RWPE2 (cell line): ENCODE results near the gene MACROH2A2.

ENCODE experiments used
- ATAC-seq: fragments of 200-7000 bp; cut with Tn5 transposase; 3 replicates; pipeline ENCODE4 v1.9.1; 2021; ENCODE audit warnings: low read depth
- DNase-seq: peaks from one replicate; pipeline ENCODE4 v3.0.0-alpha.2; 2020; ENCODE audit warnings: low spot score
- H3K27ac ChIP-seq: fragments of 450-650 bp; 2 replicates; pipeline ENCODE4 v1.5.1; 2017; ENCODE audit warnings: mild to moderate bottlenecking; ENCODE audit not compliant: poor library complexity, severe bottlenecking
- H3K27me3 ChIP-seq: fragments of 250-450 bp; sonication (Bioruptor Pico); 2 replicates; pipeline ENCODE4 v1.5.1; 2021; ENCODE audit warnings: mild to moderate bottlenecking, moderate library complexity; ENCODE audit not compliant: insufficient read depth, poor library complexity, severe bottlenecking
- H3K36me3 ChIP-seq: fragments of 250-450 bp; sonication (Bioruptor Pico); 2 replicates; pipeline ENCODE4 v1.5.1; 2020; ENCODE audit warnings: low read depth, mild to moderate bottlenecking, moderate library complexity
- H3K4me1 ChIP-seq: fragments of 250-450 bp; sonication (Bioruptor Pico); 2 replicates; pipeline ENCODE4 v1.5.1; 2021; ENCODE audit warnings: mild to moderate bottlenecking, moderate library complexity; ENCODE audit not compliant: insufficient read depth, poor library complexity, severe bottlenecking
- H3K4me3 ChIP-seq: fragments of 250-450 bp; sonication (Bioruptor Pico); 2 replicates; pipeline ENCODE4 v1.5.1; 2021; ENCODE audit warnings: mild to moderate bottlenecking, moderate library complexity; ENCODE audit not compliant: severe bottlenecking
- H3K9me3 ChIP-seq: fragments of 250-450 bp; sonication (Bioruptor Pico); 2 replicates; pipeline ENCODE4 v1.5.1; 2021; ENCODE audit warnings: mild to moderate bottlenecking, moderate library complexity; ENCODE audit not compliant: severe bottlenecking
- TF ChIP-seq, protein P1 (sequence below): fragments of 450-650 bp; IDR thresholded peaks from one replicate; pipeline ENCODE4 v1.5.1; 2017; ENCODE audit warnings: mild to moderate bottlenecking, moderate library complexity; ENCODE audit not compliant: poor library complexity, severe bottlenecking

Gene MACROH2A2

DNA sequence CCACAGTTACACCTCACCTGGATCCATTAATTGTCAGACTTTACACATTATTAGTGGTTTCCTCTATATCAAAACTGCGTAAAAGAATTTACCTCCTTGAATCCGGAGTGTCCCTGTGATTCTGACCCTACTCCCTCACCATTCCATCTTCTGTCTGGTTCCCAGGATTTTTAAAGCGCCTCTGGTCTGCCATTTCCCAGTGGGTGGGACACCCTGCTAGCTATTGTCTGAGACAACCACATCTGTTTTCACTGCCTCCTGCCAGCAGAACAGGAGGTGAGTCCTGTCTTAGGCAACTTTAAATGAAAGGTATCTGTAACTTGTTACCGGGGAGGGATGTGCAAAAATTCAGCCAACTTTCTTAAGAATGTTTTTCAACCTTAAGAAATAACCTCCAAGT lies 2.3 kb downstream of the MACROH2A2 start:
- H3K27me3 ChIP-seq = no peaks in the 10 kb centered on the region
- ATAC-seq (no peak), DNase-seq (no peak)
- H3K4me1 ChIP-seq = peaks cover 6% of the 10 kb centered on the region
- TF ChIP-seq, protein P1, sequence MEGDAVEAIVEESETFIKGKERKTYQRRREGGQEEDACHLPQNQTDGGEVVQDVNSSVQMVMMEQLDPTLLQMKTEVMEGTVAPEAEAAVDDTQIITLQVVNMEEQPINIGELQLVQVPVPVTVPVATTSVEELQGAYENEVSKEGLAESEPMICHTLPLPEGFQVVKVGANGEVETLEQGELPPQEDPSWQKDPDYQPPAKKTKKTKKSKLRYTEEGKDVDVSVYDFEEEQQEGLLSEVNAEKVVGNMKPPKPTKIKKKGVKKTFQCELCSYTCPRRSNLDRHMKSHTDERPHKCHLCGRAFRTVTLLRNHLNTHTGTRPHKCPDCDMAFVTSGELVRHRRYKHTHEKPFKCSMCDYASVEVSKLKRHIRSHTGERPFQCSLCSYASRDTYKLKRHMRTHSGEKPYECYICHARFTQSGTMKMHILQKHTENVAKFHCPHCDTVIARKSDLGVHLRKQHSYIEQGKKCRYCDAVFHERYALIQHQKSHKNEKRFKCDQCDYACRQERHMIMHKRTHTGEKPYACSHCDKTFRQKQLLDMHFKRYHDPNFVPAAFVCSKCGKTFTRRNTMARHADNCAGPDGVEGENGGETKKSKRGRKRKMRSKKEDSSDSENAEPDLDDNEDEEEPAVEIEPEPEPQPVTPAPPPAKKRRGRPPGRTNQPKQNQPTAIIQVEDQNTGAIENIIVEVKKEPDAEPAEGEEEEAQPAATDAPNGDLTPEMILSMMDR = no peak
- no peaks in the 10 kb centered on the region for H3K9me3 ChIP-seq
- no peak overlapping the region for H3K4me3 ChIP-seq
- no peaks in the 10 kb centered on the region for H3K36me3 ChIP-seq
- H3K27ac ChIP-seq = no peak overlapping the region

DNA sequence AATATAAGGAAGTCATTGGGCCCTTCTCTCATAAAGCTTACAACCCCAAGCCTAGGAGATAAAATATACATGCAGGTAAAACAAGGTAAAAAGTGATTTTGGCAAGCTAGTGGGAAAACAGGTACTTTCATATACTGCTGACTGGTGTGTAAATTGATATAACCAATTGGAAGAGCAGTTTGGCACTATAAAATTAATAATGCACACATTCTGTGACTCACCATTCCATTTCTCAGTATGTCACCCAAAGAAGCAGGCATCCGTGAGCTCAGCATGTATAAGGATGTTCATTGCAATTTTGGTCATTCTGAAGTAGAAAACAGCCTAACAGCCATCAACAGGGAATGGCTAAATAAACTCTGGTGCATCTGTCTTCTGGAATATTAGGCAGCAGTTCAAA lies 2.9 kb downstream of the MACROH2A2 start:
- Histone ChIP-seq H3K4me3 (no peak overlapping the region), H3K27me3 (no peaks in the 10 kb centered on the region), H3K9me3 (no peaks in the 10 kb centered on the region), H3K36me3 (no peaks in the 10 kb centered on the region), H3K4me1 (peaks cover 6% of the 10 kb centered on the region), H3K27ac (no peak overlapping the region)
- DNase-seq (no peak), ATAC-seq (peak; percentile 46; the same call in 2 of the 3 replicates)
- TF ChIP-seq, protein P1 = no peak

DNA sequence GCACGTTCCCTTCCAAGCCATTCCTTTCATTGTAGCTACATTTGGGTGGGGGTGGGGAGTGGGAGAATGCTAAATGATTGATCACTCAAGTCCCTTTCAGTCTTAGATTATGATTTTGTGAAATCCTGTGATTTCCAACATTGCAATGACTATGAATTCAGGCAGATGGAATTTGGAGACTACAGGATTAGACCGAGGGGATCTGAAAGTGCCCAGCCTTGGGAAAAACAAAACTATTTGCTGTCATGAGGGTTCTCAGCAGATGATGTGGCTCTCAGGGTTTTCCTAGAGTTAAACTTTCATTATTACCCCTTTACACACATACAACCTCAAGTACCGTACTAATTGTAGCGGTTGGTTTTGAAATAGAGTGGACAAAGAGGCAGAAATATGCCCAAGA lies 4.7 kb downstream of the MACROH2A2 start:
- H3K4me1 ChIP-seq = peaks cover 6% of the 10 kb centered on the region
- no peak overlapping the region for H3K27ac ChIP-seq
- H3K36me3 ChIP-seq = no peaks in the 10 kb centered on the region
- no peak for DNase-seq
- H3K27me3 ChIP-seq = no peaks in the 10 kb centered on the region
- H3K4me3 ChIP-seq = no peak overlapping the region
- no peaks in the 10 kb centered on the region for H3K9me3 ChIP-seq
- no peak for ATAC-seq
- TF ChIP-seq, protein P1 = no peak

DNA sequence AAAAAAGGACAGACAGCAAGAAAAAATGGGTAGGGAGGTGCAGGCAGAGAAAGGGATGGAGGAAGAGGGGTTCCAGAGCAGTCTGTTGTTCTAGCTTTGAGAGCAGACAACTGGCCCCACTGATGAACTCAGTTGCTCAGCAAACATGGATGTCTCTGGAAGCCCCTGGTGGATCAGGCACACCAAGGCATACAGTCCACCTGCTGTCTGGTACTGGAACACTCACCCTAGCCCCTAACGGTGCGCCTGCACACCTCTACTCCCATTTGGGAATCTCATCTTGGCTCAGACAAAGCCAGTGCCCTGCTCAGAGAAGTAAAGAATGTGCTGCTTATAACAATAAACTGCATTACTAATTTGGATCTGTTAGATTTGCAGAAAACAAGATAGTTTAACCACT lies 7.7 kb downstream of the MACROH2A2 start:
- Histone ChIP-seq H3K4me1 (peaks cover 4% of the 10 kb centered on the region), H3K9me3 (no peaks in the 10 kb centered on the region), H3K27ac (no peak overlapping the region), H3K27me3 (no peaks in the 10 kb centered on the region), H3K4me3 (no peak overlapping the region), H3K36me3 (no peaks in the 10 kb centered on the region)
- no peak for DNase-seq
- TF ChIP-seq, protein P1 = no peak
- no peak for ATAC-seq

DNA sequence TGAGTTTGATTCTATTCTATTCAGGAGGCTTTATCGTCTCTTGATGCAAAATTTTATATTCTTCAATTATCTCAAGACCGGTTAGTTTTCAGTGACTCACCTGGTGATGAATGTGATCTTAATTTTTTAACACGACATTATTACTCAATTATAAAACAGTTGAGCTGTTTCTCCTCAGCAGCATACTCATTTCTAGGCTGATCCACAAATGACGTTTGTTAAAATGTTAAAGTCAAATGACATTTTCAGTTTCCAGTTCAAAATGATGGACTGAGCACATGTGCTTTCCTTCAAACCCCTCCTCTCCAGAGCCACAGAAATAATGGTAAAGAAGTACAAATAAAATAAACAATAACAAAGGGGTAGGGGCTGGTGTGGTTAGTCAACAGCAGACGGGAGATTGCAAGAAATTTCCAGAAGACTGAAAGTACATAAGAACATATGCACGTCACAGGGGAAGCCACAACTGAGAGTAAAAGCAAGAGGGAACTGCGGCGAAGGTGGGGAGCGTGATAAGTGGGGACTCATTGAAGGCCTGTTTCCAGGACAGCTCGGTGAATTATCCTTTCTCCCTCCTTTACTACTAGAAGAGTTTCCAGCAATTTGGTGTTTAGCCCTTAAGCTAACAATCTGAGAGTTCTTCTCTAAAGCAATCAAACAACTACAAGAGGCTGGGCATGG lies 10.9 kb downstream of the MACROH2A2 start:
- no peaks in the 10 kb centered on the region for H3K27me3 ChIP-seq
- no peaks in the 10 kb centered on the region for H3K4me1 ChIP-seq
- no peak overlapping the region for H3K4me3 ChIP-seq
- H3K9me3 ChIP-seq = no peaks in the 10 kb centered on the region
- H3K27ac ChIP-seq = no peak overlapping the region
- H3K36me3 ChIP-seq = no peaks in the 10 kb centered on the region
- DNase-seq (no peak), ATAC-seq (no peak)
- TF ChIP-seq, protein P1 = no peak
